SH-SY5Y (cell line): ENCODE results near the gene CSMD2.

ENCODE experiments used
- GATA2 ChIP-seq: IDR thresholded peaks from 2 replicates; pipeline ENCODE4 v1.6.1; 2011; ENCODE audit warnings: mild to moderate bottlenecking, low read depth, low read length
- GATA3 ChIP-seq: IDR thresholded peaks from 2 replicates; pipeline ENCODE4 v1.6.1; 2011; ENCODE audit warnings: low read depth, mild to moderate bottlenecking, low read length, moderate library complexity

DNA sequence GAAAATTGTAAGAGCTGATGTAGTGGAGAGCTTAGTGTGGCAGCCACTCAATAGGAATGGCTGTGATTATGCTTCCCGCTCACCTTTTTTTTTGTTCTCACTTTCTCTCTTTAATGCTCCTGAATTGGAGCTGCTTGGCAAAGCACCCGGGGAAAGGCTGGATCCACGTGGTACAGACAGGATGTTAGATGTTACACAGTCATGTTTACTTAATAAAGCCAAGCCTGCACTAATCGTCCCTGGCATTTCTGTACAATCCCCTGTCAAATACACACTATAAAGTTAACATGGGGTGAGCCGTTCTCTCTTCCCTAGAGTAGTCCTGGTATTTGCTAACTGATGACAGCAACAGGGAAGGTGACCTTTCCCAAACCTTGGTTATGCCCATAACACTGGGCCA is 504.8 kb downstream of the CSMD2 start:
- TF ChIP-seq GATA2 (no peak), GATA3 (no peak)
